Measurements from ENCODE around the gene EHF. TPM values are rescaled to one million over a fixed set of nuclear protein-coding genes. Genes with fewer than 3 reads are reported as not detected.

EHF gene
- total RNA-seq, 1 donor from 2014 or later: 2.3 TPM

DNA sequence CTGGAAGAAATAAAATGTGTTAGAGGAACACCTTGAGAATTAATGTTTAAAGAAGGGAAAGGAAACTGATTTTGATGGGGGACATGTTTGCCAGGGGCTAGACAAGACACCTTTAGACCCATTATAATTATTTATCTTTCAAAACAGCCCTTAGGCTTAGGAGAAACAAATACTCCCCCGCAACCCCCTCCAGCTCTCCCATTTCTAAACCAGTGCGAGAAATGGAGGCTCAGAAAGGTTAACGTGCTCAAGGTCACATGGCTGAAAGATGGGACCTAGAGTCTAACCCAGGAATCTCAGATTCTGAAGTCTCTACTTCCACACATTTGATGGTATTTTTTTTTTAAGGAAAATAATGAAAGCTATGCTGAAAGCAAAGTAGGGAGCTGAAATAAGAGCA is 18.0 kb downstream of the EHF start:
- intact Hi-C loops (cut with DNase I): no loop called here
- no peak for ATAC-seq (ENCODE audit: poor library complexity)
- DNase-seq: no peak

DNA sequence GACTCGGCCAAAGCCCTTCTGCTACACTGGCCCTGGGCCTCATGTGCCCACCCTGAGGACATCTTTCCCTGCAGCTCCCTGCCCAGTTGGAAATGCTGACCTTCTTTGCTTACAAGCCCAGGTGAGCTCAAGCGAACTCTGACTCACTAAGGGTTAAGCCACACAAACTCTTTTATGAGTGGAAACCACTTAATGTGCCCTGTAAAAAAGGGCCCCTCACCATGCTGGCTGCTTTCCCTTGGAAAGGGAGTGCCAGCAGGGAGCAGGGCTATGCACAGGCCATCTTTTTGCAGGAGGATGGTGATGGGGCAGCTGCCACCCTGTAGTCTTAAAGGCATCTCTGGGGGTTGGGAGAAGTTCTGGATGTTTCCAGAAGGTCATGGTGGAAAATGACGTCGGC is 18.7 kb downstream of the EHF start:
- DNase-seq (no peak), ATAC-seq (ENCODE audit: poor library complexity) (no peak)
- intact Hi-C loops (cut with DNase I): no loop called here

DNA sequence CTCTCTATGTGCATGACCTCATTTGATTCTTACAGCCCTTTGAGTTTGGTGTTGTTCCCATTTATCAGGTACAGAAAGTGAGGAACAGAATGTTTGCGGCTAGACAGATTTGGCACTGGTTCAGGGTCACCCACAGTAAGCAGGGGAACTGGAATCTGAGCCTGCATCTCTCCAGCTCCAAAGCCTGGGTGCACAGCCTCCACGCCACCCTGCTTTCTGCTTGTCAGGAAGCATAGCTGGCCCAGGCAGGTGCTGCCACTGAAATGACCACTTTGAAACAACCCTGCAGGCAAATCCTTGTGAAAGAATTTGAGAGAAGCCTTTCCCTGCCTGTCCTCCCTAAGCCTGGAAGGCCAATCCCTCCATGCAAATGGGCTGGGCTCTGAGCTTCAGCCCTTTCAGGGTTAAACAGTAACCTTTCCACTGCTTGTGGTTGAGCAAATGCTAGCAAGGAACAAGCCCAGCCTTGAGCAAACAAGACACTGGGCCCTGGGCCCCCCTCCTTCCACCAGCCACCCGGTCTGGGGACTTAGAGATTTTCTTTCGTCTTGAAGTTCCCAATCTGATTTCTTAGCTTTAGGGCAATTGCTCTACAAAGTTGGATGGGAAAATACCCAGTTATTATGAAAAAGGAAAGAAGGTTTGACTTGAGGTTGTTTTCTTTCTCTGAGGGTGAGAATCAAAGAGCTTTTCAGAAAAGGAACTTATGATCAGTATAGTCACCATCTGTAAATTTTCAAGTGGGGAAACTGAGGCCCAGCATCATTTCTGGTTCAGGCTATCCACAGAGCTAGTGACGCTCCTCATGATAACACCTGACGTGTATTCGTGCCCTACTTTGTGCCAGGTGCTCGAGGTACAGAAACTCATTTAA is 19.4 kb downstream of the EHF start:
- ATAC-seq (ENCODE audit: poor library complexity) (no peak), DNase-seq (no peak)
- intact Hi-C loops (cut with DNase I): no loop called here

DNA sequence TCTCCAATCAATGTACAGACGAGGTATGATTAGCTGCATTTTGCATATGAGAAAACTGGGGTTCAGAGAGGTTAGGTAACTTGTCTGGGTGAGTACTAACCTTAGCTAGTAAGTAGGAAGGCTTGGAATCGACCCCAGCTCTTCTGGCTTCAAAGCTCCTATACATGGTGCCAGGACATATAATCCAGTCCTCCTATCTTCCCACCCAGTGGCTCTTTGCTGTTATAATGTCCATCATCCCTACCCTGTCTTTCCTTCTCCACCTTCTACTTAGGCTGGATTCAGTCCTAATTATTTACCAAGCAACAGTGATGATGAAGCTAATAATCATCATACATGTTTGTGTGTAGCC is 20.0 kb downstream of the EHF start:
- ATAC-seq (ENCODE audit: poor library complexity) (no peak), DNase-seq (no peak)
- intact Hi-C loops (cut with DNase I): no loop called here

DNA sequence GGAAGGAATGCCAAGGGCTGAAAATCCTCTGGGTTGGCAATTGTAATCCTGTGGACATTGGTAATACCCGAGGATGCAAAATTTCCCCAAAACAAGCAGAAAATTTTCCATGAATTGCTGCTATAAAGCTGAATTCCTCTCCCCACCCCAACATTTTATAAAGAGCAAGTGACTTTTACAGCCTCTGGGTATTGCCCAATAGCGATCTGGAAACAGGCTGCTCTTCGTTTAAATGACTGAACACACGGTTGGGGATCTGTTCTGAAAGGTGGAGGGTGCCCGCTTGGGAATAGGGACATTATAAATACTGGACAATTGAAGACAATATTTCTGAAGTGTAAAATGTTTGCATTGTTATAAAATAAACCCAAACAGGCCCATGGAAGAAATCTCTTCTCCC is 20.6 kb downstream of the EHF start:
- intact Hi-C loops (cut with DNase I): no loop called here
- DNase-seq (no peak), ATAC-seq (ENCODE audit: poor library complexity) (no peak)

DNA sequence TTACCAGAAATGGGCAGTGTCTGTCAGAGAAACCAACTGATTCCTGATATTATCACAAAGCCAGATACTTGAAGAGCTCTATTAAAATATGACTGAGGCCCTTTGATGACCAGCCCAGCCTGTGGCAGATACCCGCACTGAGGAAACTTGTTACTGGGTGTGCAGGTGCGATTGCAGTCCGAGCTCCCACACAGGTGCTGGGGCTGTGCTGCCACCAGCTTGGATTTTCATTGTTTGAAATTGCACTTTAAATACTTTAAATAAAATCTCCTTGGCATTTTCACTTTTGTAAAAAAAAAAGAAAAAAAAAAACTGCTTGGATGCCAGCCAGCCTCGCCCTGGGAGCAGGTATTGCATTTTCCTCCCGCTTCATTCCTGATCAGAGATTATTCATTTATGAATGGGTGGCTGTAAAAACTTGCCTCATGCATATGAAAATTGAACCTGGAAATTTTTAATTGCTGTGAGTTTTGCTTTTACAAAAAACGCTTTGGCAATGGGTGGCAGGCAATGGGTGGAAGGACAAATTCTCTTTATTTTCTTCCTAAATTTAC is 21.2 kb downstream of the EHF start:
- DNase-seq (no peak), ATAC-seq (ENCODE audit: poor library complexity) (no peak)
- intact Hi-C loops (cut with DNase I): no loop called here

DNA sequence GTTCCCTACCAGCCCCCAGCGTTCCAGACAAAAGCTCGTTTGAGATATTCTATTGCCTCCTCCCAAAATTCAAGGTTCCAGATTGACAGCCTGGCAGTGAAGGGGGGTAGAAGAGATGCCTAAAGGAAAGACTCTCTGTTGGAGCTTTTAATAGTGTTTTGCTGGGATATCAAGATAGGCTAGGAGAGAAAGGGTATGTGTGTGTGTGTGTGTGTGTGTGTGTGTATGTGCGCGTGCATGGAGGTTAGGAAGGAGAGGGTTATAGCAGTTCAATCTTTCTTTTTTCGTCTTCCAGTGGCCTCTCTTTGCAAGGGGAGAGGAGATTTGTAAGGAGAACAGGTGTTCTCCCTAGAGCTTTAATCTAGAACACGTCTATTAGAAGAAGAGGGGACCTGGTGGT is 22.0 kb downstream of the EHF start:
- intact Hi-C loops (cut with DNase I): no loop called here
- ATAC-seq (ENCODE audit: poor library complexity) (no peak), DNase-seq (no peak)

DNA sequence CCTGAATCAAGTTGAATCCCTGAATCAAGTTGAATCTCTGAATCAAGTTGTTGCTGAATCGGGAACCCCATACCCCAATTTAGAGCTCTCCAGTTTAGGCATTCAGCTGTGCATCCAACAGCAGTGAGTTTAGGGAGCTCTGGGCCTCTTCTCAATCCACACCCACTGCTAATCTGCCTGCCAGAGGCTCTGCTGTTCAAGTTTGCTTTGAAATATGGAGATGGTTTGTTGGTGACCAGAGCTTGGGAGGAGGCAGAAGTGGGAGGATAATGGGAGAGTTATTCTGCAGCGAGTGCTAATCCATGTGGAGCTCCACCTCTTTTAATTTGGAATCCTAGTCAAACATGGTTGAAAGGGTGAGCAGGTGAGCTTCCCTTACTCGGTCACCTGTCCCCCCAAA is 22.4 kb downstream of the EHF start:
- no peak for ATAC-seq (ENCODE audit: poor library complexity)
- intact Hi-C loops (cut with DNase I): no loop called here
- DNase-seq: no peak

DNA sequence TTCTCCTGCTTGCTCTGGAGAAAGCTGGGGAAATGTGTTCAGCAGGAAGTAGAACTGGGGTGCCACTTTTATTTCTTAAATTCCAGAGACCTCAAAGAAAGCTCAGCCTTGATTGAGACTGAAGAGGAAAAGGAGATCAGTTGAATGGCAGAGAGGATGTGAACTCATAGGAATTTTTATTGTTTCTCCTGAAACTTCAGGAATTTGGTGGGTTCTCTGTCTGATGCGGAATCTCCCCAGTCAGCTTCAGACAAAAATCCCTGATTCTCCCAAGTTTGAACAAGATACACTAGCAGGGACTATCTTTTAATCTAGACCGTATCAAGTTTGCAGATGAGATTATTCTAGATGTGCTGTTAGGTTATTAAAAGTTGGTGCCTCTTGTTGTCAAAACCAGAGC is 23.0 kb downstream of the EHF start:
- DNase-seq (no peak), ATAC-seq (ENCODE audit: poor library complexity) (no peak)
- intact Hi-C loops (cut with DNase I): no loop called here

DNA sequence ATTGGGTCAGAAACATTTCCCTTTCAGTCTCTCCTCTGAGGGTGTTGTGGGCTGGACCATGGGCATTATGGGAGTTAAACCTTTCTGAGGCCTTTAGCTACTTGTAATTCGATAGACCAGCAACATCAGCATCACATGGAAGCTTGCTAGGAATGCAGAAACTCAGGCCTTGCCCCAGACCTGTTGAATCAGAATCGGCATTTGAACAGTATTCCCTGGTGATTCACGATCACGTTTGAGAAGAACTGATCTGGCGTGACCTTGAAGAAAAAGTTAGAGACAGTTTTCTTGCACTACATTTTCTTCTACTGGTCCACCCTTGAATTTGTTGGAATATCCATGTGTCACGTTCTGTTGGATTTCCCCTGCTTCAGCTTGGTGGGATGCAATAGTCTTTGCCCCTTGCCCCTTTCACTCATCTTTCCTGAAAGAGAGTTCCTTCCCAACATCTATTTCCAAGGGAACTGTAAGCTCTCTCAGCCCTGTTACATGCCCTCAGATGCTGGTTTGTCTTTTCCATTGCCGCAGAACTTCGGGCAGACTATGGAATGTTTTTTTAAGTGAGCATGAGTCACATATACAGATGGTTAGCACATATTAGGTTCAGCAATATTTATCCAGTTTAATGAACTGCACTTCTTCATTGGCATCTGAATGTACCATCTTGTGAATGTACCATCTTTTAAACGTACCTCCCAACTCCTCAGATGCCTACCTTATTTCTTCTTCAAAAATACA is 23.9 kb downstream of the EHF start:
- DNase-seq (no peak), ATAC-seq (ENCODE audit: poor library complexity) (no peak)
- intact Hi-C loops (cut with DNase I): no loop called here

DNA sequence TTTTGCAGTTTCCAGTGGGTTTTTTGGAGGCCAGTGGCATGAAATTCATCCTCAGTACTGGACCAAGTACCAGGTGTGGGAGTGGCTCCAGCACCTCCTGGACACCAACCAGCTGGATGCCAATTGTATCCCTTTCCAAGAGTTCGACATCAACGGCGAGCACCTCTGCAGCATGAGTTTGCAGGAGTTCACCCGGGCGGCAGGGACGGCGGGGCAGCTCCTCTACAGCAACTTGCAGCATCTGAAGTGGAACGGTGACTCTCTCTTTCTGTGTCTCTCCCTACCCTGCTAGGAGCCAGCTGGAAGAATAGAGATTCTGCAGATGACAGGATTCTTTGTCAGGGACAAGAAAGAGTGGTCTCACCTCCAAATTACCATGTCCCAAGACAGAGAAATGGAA is 25.5 kb downstream of the EHF start:
- no peak for ATAC-seq (ENCODE audit: poor library complexity)
- no peak for DNase-seq
- intact Hi-C loops (cut with DNase I): no loop called here

DNA sequence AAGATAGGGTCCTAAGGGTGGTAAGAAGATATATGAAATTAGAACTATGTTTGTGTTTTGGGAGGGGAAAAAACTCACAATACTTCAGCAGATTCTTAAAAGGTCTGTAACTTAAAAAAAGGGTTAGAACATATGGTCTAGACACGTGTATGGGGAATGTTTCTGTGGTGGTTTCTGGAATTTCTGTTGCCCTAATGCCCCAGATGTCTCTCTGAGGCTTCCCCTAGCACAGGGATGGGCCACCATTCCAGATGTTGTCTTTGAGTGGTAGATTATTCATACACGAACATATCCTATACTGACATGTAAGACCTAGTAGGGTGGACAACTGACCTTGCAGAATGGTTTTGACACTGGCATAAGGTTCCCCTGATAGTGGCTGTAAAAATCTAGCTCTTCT is 26.2 kb downstream of the EHF start:
- intact Hi-C loops (cut with DNase I): no loop called here
- ATAC-seq (ENCODE audit: poor library complexity) (no peak), DNase-seq (no peak)

DNA sequence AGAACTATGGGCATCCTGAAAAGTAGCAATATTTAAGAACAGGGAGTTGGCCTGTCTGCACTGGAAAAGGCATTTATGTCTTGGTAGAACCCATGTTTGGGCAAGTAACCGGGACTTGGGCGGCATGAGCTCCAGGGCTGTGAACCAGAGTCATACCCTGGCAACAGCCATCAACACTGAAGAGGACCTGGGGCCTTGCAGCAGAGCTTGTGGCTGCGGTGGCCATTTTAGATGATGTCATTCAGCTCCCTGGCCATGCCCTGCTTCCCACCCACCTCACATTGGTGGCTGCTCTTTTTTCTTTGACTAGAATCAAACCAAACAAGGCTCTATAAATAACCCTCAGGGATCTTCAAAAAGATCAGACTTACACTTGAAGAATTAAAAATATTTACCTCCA is 26.6 kb downstream of the EHF start:
- DNase-seq: no peak
- no peak for ATAC-seq (ENCODE audit: poor library complexity)
- intact Hi-C loops (cut with DNase I): no loop called here

DNA sequence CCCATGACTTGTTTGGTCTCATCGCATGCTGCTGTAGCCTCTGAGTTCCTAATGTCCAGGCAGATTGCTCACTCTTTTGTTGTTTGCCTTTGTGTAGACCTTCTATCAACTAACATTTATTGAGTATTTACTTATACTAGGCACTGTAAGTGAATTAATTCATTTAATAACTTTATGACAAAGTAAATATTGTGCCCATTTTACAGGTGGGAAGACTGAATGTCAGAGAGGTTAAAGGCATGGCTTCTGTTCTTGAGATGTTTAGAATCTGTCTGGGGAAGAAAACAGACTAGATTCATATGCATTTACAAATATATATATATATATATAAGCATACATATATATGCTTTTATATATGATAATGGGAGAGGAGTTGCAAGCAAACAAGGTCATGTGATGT is 27.1 kb downstream of the EHF start:
- intact Hi-C loops (cut with DNase I): no loop called here
- DNase-seq: no peak
- ATAC-seq (ENCODE audit: poor library complexity): no peak

DNA sequence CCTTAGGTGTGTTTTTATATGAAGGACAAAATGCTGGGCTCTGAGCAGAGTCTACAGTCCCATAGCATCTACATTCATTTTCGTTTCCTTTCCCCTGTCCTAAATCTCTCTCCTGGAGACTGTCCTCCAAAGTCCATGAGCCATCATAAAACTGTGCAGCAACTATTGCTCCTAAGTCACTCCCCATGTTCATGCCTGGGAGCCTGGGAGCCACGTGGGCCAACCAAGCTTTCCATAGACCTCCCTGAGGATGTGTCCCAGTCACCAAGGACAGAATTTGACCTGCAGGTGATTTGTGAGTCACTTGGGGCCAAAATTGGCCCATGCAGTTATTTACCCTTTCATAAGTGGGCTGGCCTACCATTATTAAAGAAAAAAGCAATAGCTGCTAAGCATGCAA is 28.7 kb downstream of the EHF start:
- DNase-seq: no peak
- ATAC-seq (ENCODE audit: poor library complexity): no peak
- intact Hi-C loops (cut with DNase I): no loop called here

DNA sequence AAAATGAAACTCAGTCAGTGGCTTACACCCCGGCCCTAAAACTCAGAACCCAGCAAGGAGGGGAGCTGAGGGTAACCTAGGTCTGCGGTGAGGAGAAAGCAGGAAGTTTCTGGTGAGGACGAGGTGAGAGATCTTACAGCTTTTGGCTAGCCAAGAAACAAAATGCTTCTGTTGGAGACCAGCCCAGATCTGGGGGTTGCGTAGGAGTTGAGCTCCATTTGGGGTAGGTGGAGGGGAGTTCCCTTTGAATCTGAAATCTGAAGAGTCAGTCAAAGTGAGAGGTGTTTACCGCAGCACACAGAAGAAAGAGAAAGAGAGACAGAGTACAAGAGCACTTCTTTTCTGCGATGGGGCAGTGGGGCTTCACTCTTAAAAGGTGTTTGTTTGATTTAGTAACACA is 29.6 kb downstream of the EHF start:
- DNase-seq: no peak
- intact Hi-C loops (cut with DNase I): no loop called here
- ATAC-seq (ENCODE audit: poor library complexity): no peak

DNA sequence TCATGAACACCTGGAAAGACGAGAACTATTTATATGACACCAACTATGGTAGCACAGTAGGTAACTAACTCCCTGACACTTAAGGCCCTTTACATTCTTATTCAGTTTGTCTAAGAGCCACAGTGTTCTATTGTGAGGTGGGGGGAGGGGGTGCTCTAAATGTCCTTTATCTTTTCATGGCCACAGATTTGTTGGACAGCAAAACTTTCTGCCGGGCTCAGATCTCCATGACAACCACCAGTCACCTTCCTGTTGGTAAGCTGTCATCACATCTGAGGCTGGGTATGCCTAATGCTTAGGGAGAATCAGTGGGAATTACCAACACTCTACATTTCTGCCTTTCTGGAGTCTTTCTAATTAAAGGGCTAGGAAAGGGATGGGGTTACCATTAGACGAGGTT is 30.7 kb downstream of the EHF start:
- DNase-seq: no peak
- no peak for ATAC-seq (ENCODE audit: poor library complexity)
- intact Hi-C loops (cut with DNase I): no loop called here

DNA sequence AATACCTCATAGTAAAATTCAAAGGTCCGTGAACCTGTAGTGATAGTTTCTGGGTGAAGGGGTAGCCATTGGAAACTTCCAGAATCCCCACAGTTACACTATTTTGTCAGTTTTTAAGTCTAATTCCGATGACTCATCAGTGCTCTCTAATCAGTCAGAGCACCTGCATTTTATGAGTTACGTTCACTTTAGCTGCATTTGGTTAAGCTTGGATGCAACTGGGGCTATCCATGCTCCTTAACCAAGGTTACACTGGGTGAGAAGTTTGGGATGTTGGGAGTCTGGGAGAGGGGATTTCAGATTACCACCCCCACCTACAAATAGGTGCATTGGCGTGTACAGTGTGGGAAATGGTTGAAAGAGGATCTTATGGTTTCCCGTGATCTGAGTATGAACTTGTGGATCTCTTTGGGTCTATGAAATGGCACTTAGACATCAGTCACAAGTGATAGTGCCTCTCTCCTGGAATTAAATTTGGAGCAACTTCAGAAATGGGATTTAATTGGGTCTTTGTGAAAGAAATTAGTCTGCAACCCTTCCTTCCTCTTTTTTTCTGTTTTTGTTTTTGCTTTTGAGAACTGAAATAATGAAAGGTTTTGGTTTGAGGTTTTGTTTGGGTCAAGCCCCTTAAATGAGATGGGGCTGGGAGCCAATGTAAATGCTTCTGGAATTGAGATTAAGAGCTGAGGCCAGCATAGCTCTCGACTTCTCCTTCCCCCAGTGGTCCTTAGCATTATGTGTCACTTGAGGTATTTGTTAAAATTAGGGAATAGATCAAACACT is 31.5 kb downstream of the EHF start:
- intact Hi-C loops (cut with DNase I): no loop called here

DNA sequence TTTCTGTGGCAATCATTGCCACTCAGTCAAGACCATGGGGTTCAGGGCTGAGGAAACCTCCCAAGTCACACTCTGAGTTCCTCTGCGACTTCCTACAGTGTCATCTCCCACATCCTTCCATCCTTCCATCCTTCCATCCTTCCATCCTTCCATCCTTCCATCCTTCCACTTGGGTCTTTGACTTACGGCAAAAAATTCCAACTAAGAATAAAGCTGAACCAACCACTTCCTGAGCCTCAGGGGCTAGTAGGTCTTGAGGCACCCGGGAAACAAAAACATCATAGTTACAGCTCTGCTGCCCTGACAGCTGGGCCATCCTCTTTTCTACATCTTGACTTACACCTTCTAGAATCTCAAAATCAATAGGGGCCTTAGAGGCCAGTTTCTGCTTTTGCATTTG is 32.1 kb downstream of the EHF start:
- intact Hi-C loops (cut with DNase I): no loop called here
- DNase-seq (no peak), ATAC-seq (ENCODE audit: poor library complexity) (no peak)

More for the DNA sequence above, 31.5 kb downstream of the EHF start:
- ATAC-seq (ENCODE audit: poor library complexity) (no peak), DNase-seq (no peak)

Measured in Right ventricle myocardium superior (tissue), 1 donor.